ENCODE results near the gene DUOX1.

DUOX1 gene

DNA sequence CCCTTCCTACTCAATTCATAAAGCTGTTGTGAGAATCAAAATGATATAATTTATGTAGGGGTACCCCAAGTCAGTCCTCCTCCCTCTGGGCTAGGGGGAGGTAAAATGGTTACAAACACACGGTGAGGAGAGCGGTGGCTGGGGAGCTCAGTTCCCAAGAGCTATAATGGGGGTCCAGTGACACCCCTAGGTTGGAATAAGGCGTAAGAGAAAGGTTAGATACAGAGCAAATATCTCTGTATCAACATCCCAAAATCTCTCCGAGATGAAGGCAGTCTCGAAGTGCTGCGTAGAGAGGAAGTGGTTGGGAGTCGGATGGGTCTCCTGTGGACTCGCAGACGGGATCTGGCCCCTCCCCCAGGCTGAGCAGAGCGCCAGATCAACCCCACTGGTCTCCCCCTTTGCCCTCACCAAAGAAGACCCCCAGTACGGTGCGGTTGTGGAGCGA is 17.6 kb upstream of the DUOX1 start:
- peaks cover 84% of the 10 kb centered on the region for H3K27me3 ChIP-seq (ENCODE audit: insufficient read depth, low read length)
- H3K4me3 ChIP-seq (ENCODE audit: low read length): no peak overlapping the region
- H3K36me3 ChIP-seq (ENCODE audit: insufficient read depth, low read length): no peaks in the 10 kb centered on the region
- no peak overlapping the region for H2AFZ ChIP-seq (ENCODE audit: low read depth, low read length)
- H3K9me3 ChIP-seq (ENCODE audit: low read length): peaks cover 3% of the 10 kb centered on the region
- peaks cover 4% of the 10 kb centered on the region for H3K4me1 ChIP-seq (ENCODE audit: insufficient read depth, low read length)

- Histone ChIP-seq H3K4me3 (ENCODE audit: low read length) (no peak overlapping the region), H3K9me3 (ENCODE audit: low read length) (peaks cover 3% of the 10 kb centered on the region), H3K4me1 (ENCODE audit: insufficient read depth, low read length) (peaks cover 6% of the 10 kb centered on the region), H3K36me3 (ENCODE audit: insufficient read depth, low read length) (no peaks in the 10 kb centered on the region), H2AFZ (ENCODE audit: low read depth, low read length) (no peak overlapping the region), H3K27me3 (ENCODE audit: insufficient read depth, low read length) (peaks cover 90% of the 10 kb centered on the region)
These were observed 17.0 kb upstream of the DUOX1 start for GRCh38 chr15:45112591-45113379.

- Histone ChIP-seq H3K4me1 (ENCODE audit: insufficient read depth, low read length) (peaks cover 6% of the 10 kb centered on the region), H3K4me3 (ENCODE audit: low read length) (no peak overlapping the region), H3K9me3 (ENCODE audit: low read length) (peaks cover 3% of the 10 kb centered on the region), H2AFZ (ENCODE audit: low read depth, low read length) (no peak overlapping the region), H3K27me3 (ENCODE audit: insufficient read depth, low read length) (peaks cover 86% of the 10 kb centered on the region), H3K36me3 (ENCODE audit: insufficient read depth, low read length) (no peaks in the 10 kb centered on the region)
These were observed 16.3 kb upstream of the DUOX1 start for GRCh38 chr15:45113380-45113990.

- H3K27me3 ChIP-seq (ENCODE audit: insufficient read depth, low read length): peaks cover 81% of the 10 kb centered on the region
- H3K4me1 ChIP-seq (ENCODE audit: insufficient read depth, low read length): peaks cover 6% of the 10 kb centered on the region
- H3K9me3 ChIP-seq (ENCODE audit: low read length): no peaks in the 10 kb centered on the region
- H3K36me3 ChIP-seq (ENCODE audit: insufficient read depth, low read length): no peaks in the 10 kb centered on the region
- H2AFZ ChIP-seq (ENCODE audit: low read depth, low read length): no peak within 1 kb of the TSS
- H3K4me3 ChIP-seq (ENCODE audit: low read length): peak within 1 kb of the TSS; percentile 12
These were observed 15.6 kb upstream of the DUOX1 start, which contains the start of the genes DUOX2 and DUOXA2 for GRCh38 chr15:45114076-45114750. TSS of gene DUOX2 (minus strand) at chr15:45114172. CDS start at chr15:45113411, 761 bp downstream. TSS of gene DUOXA2 (plus strand) at chr15:45114326. CDS start at chr15:45114606, 280 bp downstream.

GRCh38 chr15:45114751-45115085 is 15.1 kb upstream of the DUOX1 start:
- H3K27me3 ChIP-seq (ENCODE audit: insufficient read depth, low read length): peaks cover 79% of the 10 kb centered on the region
- H3K36me3 ChIP-seq (ENCODE audit: insufficient read depth, low read length): no peaks in the 10 kb centered on the region
- no peak overlapping the region for H3K4me3 ChIP-seq (ENCODE audit: low read length)
- H3K9me3 ChIP-seq (ENCODE audit: low read length): no peaks in the 10 kb centered on the region
- H2AFZ ChIP-seq (ENCODE audit: low read depth, low read length): no peak overlapping the region
- peaks cover 6% of the 10 kb centered on the region for H3K4me1 ChIP-seq (ENCODE audit: insufficient read depth, low read length)

GRCh38 chr15:45115312-45115820 is 14.4 kb upstream of the DUOX1 start:
- Histone ChIP-seq H3K4me1 (ENCODE audit: insufficient read depth, low read length) (peaks cover 6% of the 10 kb centered on the region), H3K36me3 (ENCODE audit: insufficient read depth, low read length) (no peaks in the 10 kb centered on the region), H3K9me3 (ENCODE audit: low read length) (no peaks in the 10 kb centered on the region)

GRCh38 chr15:45116006-45116481 is 13.8 kb upstream of the DUOX1 start:
- no peaks in the 10 kb centered on the region for H3K9me3 ChIP-seq (ENCODE audit: low read length)
- H3K27me3 ChIP-seq (ENCODE audit: insufficient read depth, low read length): peaks cover 77% of the 10 kb centered on the region
- H3K4me1 ChIP-seq (ENCODE audit: insufficient read depth, low read length): peaks cover 6% of the 10 kb centered on the region
- no peaks in the 10 kb centered on the region for H3K36me3 ChIP-seq (ENCODE audit: insufficient read depth, low read length)
- H2AFZ ChIP-seq (ENCODE audit: low read depth, low read length): no peak overlapping the region
- H3K4me3 ChIP-seq (ENCODE audit: low read length): no peak overlapping the region

More at GRCh38 chr15:45115312-45115820, 14.4 kb upstream of the DUOX1 start:
- H3K4me3 ChIP-seq (ENCODE audit: low read length): no peak overlapping the region
- H2AFZ ChIP-seq (ENCODE audit: low read depth, low read length): no peak overlapping the region
- peaks cover 77% of the 10 kb centered on the region for H3K27me3 ChIP-seq (ENCODE audit: insufficient read depth, low read length)

GRCh38 chr15:45116482-45117307 is 13.1 kb upstream of the DUOX1 start:
- peaks cover 6% of the 10 kb centered on the region for H3K4me1 ChIP-seq (ENCODE audit: insufficient read depth, low read length)
- no peaks in the 10 kb centered on the region for H3K36me3 ChIP-seq (ENCODE audit: insufficient read depth, low read length)
- peaks cover 77% of the 10 kb centered on the region for H3K27me3 ChIP-seq (ENCODE audit: insufficient read depth, low read length)
- H3K4me3 ChIP-seq (ENCODE audit: low read length): no peak overlapping the region
- no peak overlapping the region for H2AFZ ChIP-seq (ENCODE audit: low read depth, low read length)
- no peaks in the 10 kb centered on the region for H3K9me3 ChIP-seq (ENCODE audit: low read length)

GRCh38 chr15:45117308-45118130 is 12.3 kb upstream of the DUOX1 start:
- peaks cover 6% of the 10 kb centered on the region for H3K4me1 ChIP-seq (ENCODE audit: insufficient read depth, low read length)
- peak overlapping the region; percentile 35 for H3K4me3 ChIP-seq (ENCODE audit: low read length)
- H3K36me3 ChIP-seq (ENCODE audit: insufficient read depth, low read length): no peaks in the 10 kb centered on the region
- no peaks in the 10 kb centered on the region for H3K9me3 ChIP-seq (ENCODE audit: low read length)
- peak overlapping the region; percentile 48 for H2AFZ ChIP-seq (ENCODE audit: low read depth, low read length)
- H3K27me3 ChIP-seq (ENCODE audit: insufficient read depth, low read length): peaks cover 73% of the 10 kb centered on the region

- Histone ChIP-seq H3K4me3 (ENCODE audit: low read length) (peak overlapping the region; percentile 35), H2AFZ (ENCODE audit: low read depth, low read length) (peak overlapping the region; percentile 48)
These were observed 11.6 kb upstream of the DUOX1 start for GRCh38 chr15:45118131-45118588.

GRCh38 chr15:45118996-45119395 is 10.8 kb upstream of the DUOX1 start:
- peaks cover 61% of the 10 kb centered on the region for H3K27me3 ChIP-seq (ENCODE audit: insufficient read depth, low read length)
- no peaks in the 10 kb centered on the region for H3K9me3 ChIP-seq (ENCODE audit: low read length)
- H3K36me3 ChIP-seq (ENCODE audit: insufficient read depth, low read length): no peaks in the 10 kb centered on the region
- peaks cover 6% of the 10 kb centered on the region for H3K4me1 ChIP-seq (ENCODE audit: insufficient read depth, low read length)
- no peak overlapping the region for H2AFZ ChIP-seq (ENCODE audit: low read depth, low read length)
- H3K4me3 ChIP-seq (ENCODE audit: low read length): no peak overlapping the region

More at GRCh38 chr15:45118131-45118588, 11.6 kb upstream of the DUOX1 start:
- H3K36me3 ChIP-seq (ENCODE audit: insufficient read depth, low read length): no peaks in the 10 kb centered on the region
- H3K4me1 ChIP-seq (ENCODE audit: insufficient read depth, low read length): peaks cover 6% of the 10 kb centered on the region
- no peaks in the 10 kb centered on the region for H3K9me3 ChIP-seq (ENCODE audit: low read length)
- peaks cover 70% of the 10 kb centered on the region for H3K27me3 ChIP-seq (ENCODE audit: insufficient read depth, low read length)
